ENCODE results near the gene FBXO9.

Gene FBXO9

GRCh38 chr6:53067849-53068361 is 2.7 kb downstream of the FBXO9 start:
- H3K27ac ChIP-seq: no peak overlapping the region
- TF ChIP-seq ZFX (IDR thresholded peaks at IDR 0.05) (no peak), CTCF (conservative IDR thresholded peaks at IDR 0.05) (no peak)

- no peak overlapping the region for H3K27ac ChIP-seq
- TF ChIP-seq ZFX (IDR thresholded peaks at IDR 0.05): no peak
Observed at GRCh38 chr6:53069427-53069826, 4.2 kb downstream of the FBXO9 start.

GRCh38 chr6:53070806-53071205 is 5.6 kb downstream of the FBXO9 start:
- no peak for TF ChIP-seq CTCF (conservative IDR thresholded peaks at IDR 0.05)
- no peak overlapping the region for H3K27ac ChIP-seq

- no peak for TF ChIP-seq ZFX (IDR thresholded peaks at IDR 0.05)
Observed at GRCh38 chr6:53074347-53074746, 9.1 kb downstream of the FBXO9 start.

GRCh38 chr6:53080813-53081212 is 15.6 kb downstream of the FBXO9 start:
- TF ChIP-seq ZFX (IDR thresholded peaks at IDR 0.05) (no peak), CTCF (conservative IDR thresholded peaks at IDR 0.05) (no peak)
- H3K27ac ChIP-seq: no peak overlapping the region

More at GRCh38 chr6:53074347-53074746, 9.1 kb downstream of the FBXO9 start:
- H3K27ac ChIP-seq: no peak overlapping the region

- TF ChIP-seq CTCF (conservative IDR thresholded peaks at IDR 0.05): no peak
- no peak for TF ChIP-seq ZFX (IDR thresholded peaks at IDR 0.05)
- H3K27ac ChIP-seq: peak overlapping the region; percentile 76
Observed at GRCh38 chr6:53086302-53086701, 21.1 kb downstream of the FBXO9 start.

GRCh38 chr6:53089948-53090347 is 24.7 kb downstream of the FBXO9 start:
- TF ChIP-seq CTCF (conservative IDR thresholded peaks at IDR 0.05) (no peak), ZFX (IDR thresholded peaks at IDR 0.05) (no peak)
- H3K27ac ChIP-seq: no peak overlapping the region

GRCh38 chr6:53090576-53090975 is 25.4 kb downstream of the FBXO9 start:
- TF ChIP-seq CTCF (conservative IDR thresholded peaks at IDR 0.05) (no peak), ZFX (IDR thresholded peaks at IDR 0.05) (no peak)
- H3K27ac ChIP-seq: no peak overlapping the region
